ENCODE results near the gene KRABD2.

DNA sequence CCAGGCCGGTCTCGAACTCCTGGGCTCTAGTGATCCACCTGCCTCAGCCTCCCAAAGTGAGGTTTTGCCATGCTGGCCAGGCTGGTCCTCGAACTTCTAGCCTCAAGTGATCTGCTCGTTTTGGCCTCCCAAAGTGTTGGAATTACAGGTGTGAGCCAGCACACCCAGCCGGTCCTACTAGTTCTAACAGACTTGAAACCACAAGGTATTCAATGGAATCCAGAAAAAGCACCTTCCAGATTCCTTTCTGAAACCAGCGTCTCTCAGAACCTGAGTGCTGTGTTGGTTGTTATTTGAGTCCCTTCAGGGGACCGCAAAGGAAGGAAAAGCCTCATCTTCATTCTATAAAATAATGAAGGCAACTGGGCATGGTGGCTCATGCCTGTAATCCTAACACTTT lies 4.1 kb downstream of the KRABD2 start:
- TF ChIP-seq, protein P1, sequence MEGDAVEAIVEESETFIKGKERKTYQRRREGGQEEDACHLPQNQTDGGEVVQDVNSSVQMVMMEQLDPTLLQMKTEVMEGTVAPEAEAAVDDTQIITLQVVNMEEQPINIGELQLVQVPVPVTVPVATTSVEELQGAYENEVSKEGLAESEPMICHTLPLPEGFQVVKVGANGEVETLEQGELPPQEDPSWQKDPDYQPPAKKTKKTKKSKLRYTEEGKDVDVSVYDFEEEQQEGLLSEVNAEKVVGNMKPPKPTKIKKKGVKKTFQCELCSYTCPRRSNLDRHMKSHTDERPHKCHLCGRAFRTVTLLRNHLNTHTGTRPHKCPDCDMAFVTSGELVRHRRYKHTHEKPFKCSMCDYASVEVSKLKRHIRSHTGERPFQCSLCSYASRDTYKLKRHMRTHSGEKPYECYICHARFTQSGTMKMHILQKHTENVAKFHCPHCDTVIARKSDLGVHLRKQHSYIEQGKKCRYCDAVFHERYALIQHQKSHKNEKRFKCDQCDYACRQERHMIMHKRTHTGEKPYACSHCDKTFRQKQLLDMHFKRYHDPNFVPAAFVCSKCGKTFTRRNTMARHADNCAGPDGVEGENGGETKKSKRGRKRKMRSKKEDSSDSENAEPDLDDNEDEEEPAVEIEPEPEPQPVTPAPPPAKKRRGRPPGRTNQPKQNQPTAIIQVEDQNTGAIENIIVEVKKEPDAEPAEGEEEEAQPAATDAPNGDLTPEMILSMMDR (IDR thresholded peaks at IDR 0.05), result no peak
- TF ChIP-seq POLR2AphosphoS5 (IDR thresholded peaks at IDR 0.05; ENCODE audit: low read depth, low read length), result no peak
